HG03175 (cell line): ENCODE measurements around the gene NOP53.
"Not testable (repeated sequence)": the region's sequence is repeated elsewhere in the genome, so short reads cannot be mapped to it uniquely, and the experiment has no call there.

ENCODE experiments used
- ATAC-seq: cut with Tn5 transposase; IDR thresholded peaks from one replicate; pipeline ENCODE4 v1.9.1; 2021; ENCODE audit warnings: mild to moderate bottlenecking, moderate library complexity; ENCODE audit not compliant: unreplicated experiment

The NOP53 gene

GRCh38 chr19:47769534-47769933 is 24.2 kb downstream of the NOP53 start:
- ATAC-seq: no peak

DNA sequence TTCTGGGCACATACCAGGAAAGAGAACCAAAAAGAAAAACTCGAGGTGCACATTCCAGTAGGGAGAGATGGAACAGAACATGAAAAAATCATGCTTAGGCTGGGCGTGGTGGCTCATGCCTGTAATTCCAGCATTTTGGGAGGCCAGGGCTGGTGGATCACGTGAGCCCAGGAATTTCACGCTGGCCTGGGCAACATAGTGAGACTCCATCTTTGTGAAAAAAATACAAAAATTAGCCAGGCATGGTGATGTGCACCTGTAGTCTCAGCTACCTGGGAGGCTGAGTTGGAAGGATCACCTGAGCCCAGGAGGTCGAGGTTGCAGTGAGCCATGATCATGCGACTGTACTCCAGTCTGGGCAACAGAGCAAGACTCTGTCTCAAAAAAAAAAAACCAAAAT is 25.9 kb downstream of the NOP53 start:
- ATAC-seq: not testable (repeated sequence)

- no peak for ATAC-seq
Observed at GRCh38 chr19:47776568-47776967, 31.2 kb downstream of the NOP53 start.

- not testable (repeated sequence) for ATAC-seq
Observed at GRCh38 chr19:47777245-47778048, 32.1 kb downstream of the NOP53 start.

DNA sequence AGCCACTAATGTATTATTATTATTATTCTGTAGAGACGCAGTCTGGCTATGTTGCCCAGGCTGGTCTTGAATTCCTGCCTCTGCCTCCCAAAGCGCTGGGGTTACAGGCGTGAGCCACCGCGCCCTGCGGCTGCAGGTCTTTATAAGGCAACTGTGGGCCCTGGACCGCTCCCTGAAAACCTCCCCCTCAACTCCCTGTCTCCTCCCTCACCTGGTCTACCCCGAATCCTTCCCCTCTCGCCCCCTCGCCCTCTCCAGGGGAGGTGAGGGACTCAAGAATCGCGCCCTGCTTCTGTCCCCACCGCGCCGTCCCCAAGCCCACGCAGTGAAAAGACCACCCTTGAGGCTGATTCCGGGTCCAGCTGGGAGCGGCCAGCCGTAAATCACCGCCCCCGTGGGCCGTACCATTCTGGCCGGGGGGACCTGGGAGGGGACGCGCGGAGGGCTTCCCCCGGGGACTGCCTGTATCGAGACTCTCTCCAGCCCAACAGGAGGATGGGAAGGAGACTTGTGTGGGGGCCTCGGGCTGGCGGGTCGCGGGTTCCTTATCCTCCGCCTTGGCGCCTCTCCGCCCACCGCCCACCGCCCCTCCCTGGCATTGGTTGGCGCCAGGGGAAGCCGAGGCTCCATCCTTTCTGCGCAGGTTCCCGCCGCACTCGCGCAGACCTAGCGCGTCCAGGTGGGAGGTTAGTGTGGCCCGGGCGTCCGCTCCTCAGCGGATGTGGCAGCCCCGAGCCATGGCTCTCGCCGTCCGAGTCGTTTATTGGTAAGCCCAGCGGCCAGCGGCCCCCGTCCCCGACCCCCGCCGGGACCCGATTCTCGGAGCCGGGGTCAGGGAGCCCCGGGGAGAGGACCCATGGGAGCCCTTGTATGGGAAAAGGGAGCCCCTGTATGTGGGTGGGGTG is 33.0 kb downstream of the NOP53 start, which contains the start of gene SELENOW:
TSS of gene SELENOW (plus strand) at position 655 of the 905 bp plus-strand sequence. CDS start at position 738, 83 bp downstream.
- ATAC-seq: peak; percentile 77

DNA sequence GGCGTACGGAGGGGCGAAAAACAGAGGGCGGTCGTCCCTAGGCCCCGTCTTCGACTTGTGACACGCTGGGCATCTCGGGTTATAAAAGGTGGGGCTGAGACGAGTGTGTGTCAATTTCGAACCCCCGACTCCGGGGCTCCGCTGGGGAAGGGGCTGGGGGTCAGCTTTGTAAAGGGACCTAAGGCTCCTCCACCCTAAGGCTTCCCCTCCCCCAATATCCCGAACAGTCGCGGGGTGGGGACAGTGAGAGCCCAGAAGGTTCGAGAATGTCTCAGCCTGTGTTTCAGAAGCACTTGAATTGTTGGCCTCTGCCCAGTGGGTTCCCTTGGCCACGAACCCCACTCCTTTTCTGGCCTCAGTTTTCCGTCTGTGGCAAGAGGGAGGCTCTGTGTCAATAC is 33.6 kb downstream of the NOP53 start:
- ATAC-seq: peak; percentile 11

- ATAC-seq: no peak
Observed at GRCh38 chr19:47779524-47780214, 34.3 kb downstream of the NOP53 start.

- no peak for ATAC-seq
Observed at GRCh38 chr19:47780215-47780551, 34.8 kb downstream of the NOP53 start.

GRCh38 chr19:47781590-47782262 is 36.4 kb downstream of the NOP53 start:
- no peak for ATAC-seq

DNA sequence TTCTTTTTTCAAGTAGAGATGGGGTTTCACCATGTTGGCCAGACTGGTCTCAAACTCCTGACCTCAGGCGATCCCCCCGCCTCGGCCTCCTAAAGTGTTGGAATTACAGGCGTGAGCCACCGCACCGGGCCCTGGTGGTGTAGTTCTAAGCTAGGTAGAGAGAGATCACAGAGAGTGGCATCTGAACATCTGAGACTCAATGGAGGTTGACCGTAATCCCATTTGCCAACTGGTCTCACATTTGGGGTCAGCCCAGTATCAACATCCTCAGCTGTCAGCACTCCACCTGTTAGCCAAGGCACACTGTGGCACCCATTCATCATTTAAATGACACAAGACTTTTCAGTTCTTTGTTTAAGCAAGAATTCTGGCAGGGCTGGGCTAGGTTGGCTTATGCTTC is 41.2 kb downstream of the NOP53 start:
- no peak for ATAC-seq

DNA sequence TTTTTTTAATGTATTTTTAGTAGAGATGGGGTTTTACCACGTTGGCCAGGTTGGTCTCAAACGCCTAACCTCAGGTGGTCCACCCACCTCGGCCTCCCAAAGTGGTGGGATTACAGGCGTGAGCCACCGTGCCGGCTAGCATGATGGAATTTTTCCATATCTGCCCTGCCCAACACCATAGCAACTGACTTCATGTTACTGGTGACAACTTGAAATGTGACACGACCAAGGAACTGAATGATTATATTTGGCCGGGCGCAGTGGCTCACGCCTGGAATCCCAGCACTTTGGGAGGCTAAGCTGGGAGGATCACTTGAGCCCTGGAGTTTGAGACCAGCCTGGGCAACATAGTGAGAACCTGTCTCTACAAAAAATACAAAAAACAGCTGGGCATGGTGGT is 42.0 kb downstream of the NOP53 start:
- not testable (repeated sequence) for ATAC-seq

DNA sequence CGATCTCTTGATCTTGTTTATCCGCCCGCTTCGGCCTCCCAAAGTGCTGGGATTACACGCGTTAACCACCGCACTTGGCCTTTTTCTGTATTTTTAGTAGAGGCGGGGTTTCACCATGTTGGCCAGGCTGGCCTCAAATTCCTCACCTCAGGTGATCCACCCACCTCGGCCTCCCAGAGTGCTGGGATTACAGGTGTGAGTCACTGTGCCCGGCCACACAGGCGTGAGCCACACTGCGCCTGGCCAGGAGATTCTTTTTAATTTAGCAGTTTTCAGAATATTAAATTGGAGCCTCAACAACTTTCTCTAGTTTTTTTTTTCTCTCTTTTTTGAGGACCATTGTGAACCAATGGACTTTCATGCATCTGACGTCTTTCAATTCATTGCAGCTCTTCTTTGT is 44.5 kb downstream of the NOP53 start:
- not testable (repeated sequence) for ATAC-seq

GRCh38 chr19:47790398-47790814 is 45.1 kb downstream of the NOP53 start:
- no peak for ATAC-seq

DNA sequence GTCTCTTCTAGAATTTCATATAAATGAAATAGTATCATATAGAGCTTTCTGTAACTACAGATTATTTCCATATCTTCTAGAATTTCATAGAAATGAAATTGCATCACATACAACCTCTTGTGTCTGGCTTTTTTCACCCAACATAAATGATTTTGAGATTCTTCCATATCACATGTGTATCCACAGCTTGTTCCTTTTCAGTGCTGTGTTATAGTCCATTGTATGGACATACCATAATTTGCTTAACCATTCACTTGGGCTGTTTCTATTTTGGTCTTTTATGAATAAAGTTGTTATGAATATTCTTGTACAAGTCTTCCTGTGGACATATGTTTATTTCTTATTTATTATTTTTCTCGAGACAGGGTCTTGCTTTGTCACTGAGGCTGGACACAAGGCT is 47.3 kb downstream of the NOP53 start:
- ATAC-seq: no peak

DNA sequence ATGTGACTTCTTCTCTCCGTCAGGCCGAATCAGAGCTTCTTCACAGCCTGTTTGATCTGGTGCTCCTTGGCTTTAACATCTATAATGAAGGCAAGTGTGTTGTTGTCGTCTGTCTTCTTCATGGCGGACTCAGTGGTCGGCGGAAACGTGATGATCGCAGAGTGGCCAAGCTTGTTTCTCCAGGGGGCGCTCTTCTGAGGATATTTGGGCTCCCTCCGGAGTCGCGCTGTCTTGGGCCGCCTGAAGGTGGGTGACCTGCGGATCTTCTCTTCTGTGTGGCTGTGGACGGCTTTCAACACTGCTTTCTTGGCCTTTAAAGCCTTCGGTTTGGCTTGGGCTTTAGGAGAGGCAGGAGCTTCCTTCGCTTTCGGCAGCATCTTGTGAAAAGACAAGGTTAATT is 49.2 kb downstream of the NOP53 start:
- ATAC-seq: no peak

DNA sequence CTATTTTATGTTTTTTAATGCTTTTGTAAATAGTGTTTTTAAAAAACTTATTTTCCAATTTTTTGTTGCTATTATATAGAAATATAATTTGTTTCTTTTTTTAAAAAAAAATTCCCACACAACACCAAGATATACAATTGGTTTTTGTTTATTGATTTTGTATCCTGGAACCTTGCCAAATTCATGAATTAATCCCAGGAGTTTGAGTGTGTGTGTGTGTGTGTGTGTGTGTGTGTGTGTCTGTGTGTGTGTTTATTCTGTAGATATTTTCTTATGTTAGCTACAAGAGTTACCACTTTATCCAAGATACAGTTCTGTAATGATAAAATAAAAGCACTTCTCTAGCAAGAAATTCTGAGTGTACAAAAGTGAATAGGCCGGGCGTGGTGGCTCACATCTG is 51.4 kb downstream of the NOP53 start:
- no peak for ATAC-seq

GRCh38 chr19:47797996-47798903 is 52.9 kb downstream of the NOP53 start:
- ATAC-seq: no peak

- no peak for ATAC-seq
Observed at GRCh38 chr19:47798904-47799266, 53.5 kb downstream of the NOP53 start.

- ATAC-seq: no peak
Observed at GRCh38 chr19:47801270-47801669, 55.9 kb downstream of the NOP53 start.

DNA sequence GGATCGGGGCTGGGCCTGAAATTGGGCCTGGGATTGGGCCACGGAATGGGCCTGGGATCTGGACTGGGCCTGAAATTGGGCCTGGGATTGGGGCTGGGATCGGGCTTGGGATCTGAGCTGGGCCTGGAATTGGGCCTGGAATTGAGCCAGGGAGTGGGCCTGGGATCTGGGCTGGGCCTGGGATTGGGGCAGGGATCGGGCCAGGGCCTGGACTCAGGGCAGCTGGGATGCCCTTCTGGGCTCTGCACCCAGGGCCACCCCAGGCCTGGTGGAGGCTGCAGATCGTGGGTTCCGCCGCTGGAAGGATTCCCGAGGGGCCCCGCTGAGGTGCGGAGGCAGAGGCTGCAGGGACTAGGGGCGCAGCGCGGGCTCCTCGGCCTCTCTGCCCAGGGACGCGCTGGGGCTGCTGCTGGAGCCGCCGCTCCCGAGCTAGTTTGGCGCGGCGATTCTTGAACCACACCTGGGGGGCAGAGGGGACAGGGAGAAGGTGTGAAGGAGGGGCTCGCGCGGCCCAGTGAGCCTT is 57.2 kb downstream of the NOP53 start:
- ATAC-seq: no peak
